GM23338 (cell line): ENCODE data around the gene BLM. TPM values are rescaled to one million over a fixed set of nuclear protein-coding genes. Genes with fewer than 3 reads are reported as not detected.

Source experiments
- ATAC-seq: fragments of 200-7000 bp; cut with Tn5 transposase; 3 replicates; pipeline ENCODE4 v1.9.1; 2020
- DNase-seq: peaks from one replicate; pipeline ENCODE4 v3.0.0-alpha.2; 2015; ENCODE audit warnings: low spot score
- H2AFZ ChIP-seq: fragments of 200-600 bp; sonication (generic); 2 replicates; pipeline ENCODE4 v1.8.0; 2016; ENCODE audit warnings: antibody characterized with exemption, mild to moderate bottlenecking, moderate library complexity
- H3F3A ChIP-seq: fragments of 200-600 bp; sonication (generic); replicated peaks from 2 replicates; pipeline ENCODE4 v1.8.0; 2017; ENCODE audit warnings: antibody characterized with exemption, mixed run types, low read depth
- H3K27ac ChIP-seq: fragments of 200-600 bp; sonication (generic); 2 replicates; pipeline ENCODE4 v1.6.1; 2016; ENCODE audit warnings: low read depth
- H3K27me3 ChIP-seq: fragments of 200-600 bp; sonication (generic); 2 replicates; pipeline ENCODE4 v1.8.0; 2016; ENCODE audit warnings: mild to moderate bottlenecking, mixed run types, moderate library complexity; ENCODE audit not compliant: insufficient read depth
- H3K36me3 ChIP-seq: fragments of 200-600 bp; sonication (generic); 2 replicates; pipeline ENCODE4 v1.8.0; 2016; ENCODE audit warnings: mild to moderate bottlenecking; ENCODE audit not compliant: insufficient read depth
- H3K4me1 ChIP-seq: fragments of 200-600 bp; sonication (generic); 2 replicates; pipeline ENCODE4 v1.8.0; 2016; ENCODE audit warnings: mild to moderate bottlenecking, moderate library complexity; ENCODE audit not compliant: insufficient read depth
- H3K4me2 ChIP-seq: fragments of 200-600 bp; sonication (generic); 2 replicates; pipeline ENCODE4 v1.7.1; 2017; ENCODE audit warnings: mixed run types
- H3K4me3 ChIP-seq: fragments of 200-600 bp; sonication (generic); 2 replicates; pipeline ENCODE4 v1.6.1; 2016; ENCODE audit warnings: mixed run types
- H3K79me2 ChIP-seq: fragments of 200-600 bp; sonication (generic); replicated peaks from 2 replicates; pipeline ENCODE4 v1.8.0; 2017; ENCODE audit warnings: mild to moderate bottlenecking; ENCODE audit not compliant: insufficient read depth
- H3K9me2 ChIP-seq: fragments of 200-600 bp; sonication (generic); 2 replicates; pipeline ENCODE4 v1.8.0; 2017; ENCODE audit not compliant: insufficient read depth
- H4K20me1 ChIP-seq: fragments of 200-600 bp; sonication (generic); replicated peaks from 2 replicates; pipeline ENCODE4 v1.8.0; 2017; ENCODE audit warnings: mild to moderate bottlenecking; ENCODE audit not compliant: insufficient read depth
- H3K27ac Mint-ChIP-seq: 2 replicates; pipeline ENCODE4 v1.8.0; 2020; ENCODE audit warnings: inconsistent platforms, mild to moderate bottlenecking, moderate library complexity, mixed read lengths
- H3K27me3 Mint-ChIP-seq: 3 replicates; pipeline ENCODE4 v1.8.0; 2022; ENCODE audit warnings: low read depth, mild to moderate bottlenecking, moderate library complexity, mixed read lengths, inconsistent platforms; ENCODE audit not compliant: insufficient read depth, poor library complexity
- H3K36me3 Mint-ChIP-seq: 3 replicates; pipeline ENCODE4 v1.8.0; 2021; ENCODE audit warnings: low read depth, mild to moderate bottlenecking, inconsistent platforms, moderate library complexity, mixed read lengths
- H3K4me1 Mint-ChIP-seq: 3 replicates; pipeline ENCODE4 v1.8.0; 2020; ENCODE audit warnings: mild to moderate bottlenecking, inconsistent platforms, mixed read lengths
- H3K4me3 Mint-ChIP-seq: 3 replicates; pipeline ENCODE4 v1.8.0; 2021; ENCODE audit warnings: moderate library complexity, mild to moderate bottlenecking, inconsistent platforms, mixed read lengths
- H3K9me3 Mint-ChIP-seq: 3 replicates; pipeline ENCODE4 v1.8.0; 2020; ENCODE audit warnings: moderate library complexity, mild to moderate bottlenecking, inconsistent platforms, mixed read lengths
- CREB1 ChIP-seq: fragments of 250-450 bp; sonication (Bioruptor Pico); IDR thresholded peaks from 2 replicates; pipeline ENCODE4 v1.5.0; 2020; ENCODE audit warnings: low read depth, mild to moderate bottlenecking, moderate library complexity
- CTCF ChIP-seq, 2 experiments: fragments of 200-600 bp in 1 of 2; sonication (generic) in 1 of 2; conservative IDR thresholded peaks; 2 replicates each; pipeline versions ENCODE4 v1.5.1 to v1.6.1; 2016 to 2017; ENCODE audit warnings: antibody characterized with exemption in 2 of 2, low read depth in 2 of 2, mild to moderate bottlenecking in 2 of 2, moderate library complexity in 1 of 2
- ETS1 ChIP-seq: IDR thresholded peaks from 2 replicates; pipeline ENCODE4 v1.6.1; 2016; ENCODE audit warnings: antibody characterized with exemption
- EZH2 ChIP-seq: fragments of 200-600 bp; sonication (generic); IDR thresholded peaks from one replicate; pipeline ENCODE4 v1.8.0; 2017; ENCODE audit warnings: antibody characterized with exemption, mild to moderate bottlenecking, low read depth; ENCODE audit not compliant: unreplicated experiment
- EZH2phosphoT487 ChIP-seq: fragments of 200-600 bp; sonication (generic); IDR thresholded peaks from one replicate; pipeline ENCODE4 v1.8.1; 2018; ENCODE audit warnings: antibody characterized with exemption; ENCODE audit not compliant: unreplicated experiment
- JUNB ChIP-seq: IDR thresholded peaks from one replicate; pipeline ENCODE4 v1.6.1; 2016; ENCODE audit warnings: antibody characterized with exemption; ENCODE audit not compliant: unreplicated experiment
- NANOG ChIP-seq: IDR thresholded peaks from 2 replicates; pipeline ENCODE4 v1.6.1; 2016; ENCODE audit warnings: antibody characterized with exemption, borderline replicate concordance
- POLR2AphosphoS5 ChIP-seq: IDR thresholded peaks from 2 replicates; pipeline ENCODE4 v1.6.1; 2016; ENCODE audit warnings: antibody characterized with exemption, low read depth
- REST ChIP-seq: IDR thresholded peaks from one replicate; pipeline ENCODE4 v1.6.1; 2018; ENCODE audit warnings: antibody characterized with exemption; ENCODE audit not compliant: unreplicated experiment
- STAT1 ChIP-seq: IDR thresholded peaks from one replicate; pipeline ENCODE4 v1.6.1; 2016; ENCODE audit warnings: antibody characterized with exemption; ENCODE audit not compliant: unreplicated experiment
- ZNF114 ChIP-seq: fragments of 250-450 bp; sonication (Bioruptor Pico); IDR thresholded peaks from 2 replicates; pipeline ENCODE4 v1.5.0; 2020; ENCODE audit warnings: mild to moderate bottlenecking, moderate library complexity
- ZNF331 ChIP-seq: fragments of 250-450 bp; sonication (Bioruptor Pico); IDR thresholded peaks from 2 replicates; pipeline ENCODE4 v1.5.0; 2020; ENCODE audit warnings: low read depth, mild to moderate bottlenecking, moderate library complexity
- ZNF462 ChIP-seq: fragments of 250-450 bp; sonication (Bioruptor Pico); IDR thresholded peaks from 2 replicates; pipeline ENCODE4 v1.5.0; 2020; ENCODE audit warnings: mild to moderate bottlenecking, moderate library complexity
- polyA plus RNA-seq: library from polyadenylated mRNA; unstranded; fragments of >200 nt; fragmentation: Nextera tagmentation; extraction: Ambion mirVana; gene quantifications from 2 replicates; pipeline ENCODE4 v1.2.1, GENCODE V29; 2016
- total RNA-seq: library from RNA; depleted of rRNA; stranded (reverse); fragments of >200 nt; shearing (Covaris generic); gene quantifications from 2 replicates; pipeline ENCODE4 v1.2.3, GENCODE V29; 2014

Gene BLM
- total and polyA plus RNA-seq, 2 experiments from 2014 or later: 43.1 to 43.3 TPM

GRCh38 chr15:90729261-90729660 is 12.1 kb downstream of the BLM start:
- H3K36me3 ChIP-seq: 0 out of 2 replicates have a peak, but pooled peaks cover 11% of the 10 kb centered on the region
- no peaks in the 10 kb centered on the region for H3K4me1 ChIP-seq
- peaks cover 99% of the 10 kb centered on the region for H3K79me2 ChIP-seq
- no peak overlapping the region for H3K4me2 ChIP-seq
- no peak overlapping the region for H3K27ac Mint-ChIP-seq
- DNase-seq (no peak), ATAC-seq (no peak)
- H3K36me3 Mint-ChIP-seq: peaks cover 29% of the 10 kb centered on the region
- no peak overlapping the region for H3K4me3 Mint-ChIP-seq
- H3K27me3 Mint-ChIP-seq: no peaks in the 10 kb centered on the region
- H3K27ac ChIP-seq: no peak overlapping the region
- peaks cover 16% of the 10 kb centered on the region for H4K20me1 ChIP-seq
- no peak overlapping the region for H2AFZ ChIP-seq
- no peaks in the 10 kb centered on the region for H3K9me2 ChIP-seq
- no peak overlapping the region for H3K4me3 ChIP-seq
- H3F3A ChIP-seq: no peaks in the 10 kb centered on the region
- H3K27me3 ChIP-seq: no peaks in the 10 kb centered on the region
- H3K9me3 Mint-ChIP-seq: no peaks in the 10 kb centered on the region
- H3K4me1 Mint-ChIP-seq: no peaks in the 10 kb centered on the region
- TF ChIP-seq NANOG (no peak), ZNF114 (CRISPR knock-in tag) (no peak), EZH2 (no peak), ZNF462 (CRISPR knock-in tag) (no peak), ETS1 (no peak), REST (no peak), POLR2AphosphoS5 (no peak), EZH2phosphoT487 (no peak), ZNF331 (CRISPR knock-in tag) (no peak), CREB1 (CRISPR knock-in tag) (no peak), JUNB (no peak), CTCF (conservative IDR thresholded peaks at IDR 0.05; ENCODE audit: low read depth in 2 of 2) (no peak), STAT1 (no peak)
